ENCODE results near the gene ZNF736.

DNA sequence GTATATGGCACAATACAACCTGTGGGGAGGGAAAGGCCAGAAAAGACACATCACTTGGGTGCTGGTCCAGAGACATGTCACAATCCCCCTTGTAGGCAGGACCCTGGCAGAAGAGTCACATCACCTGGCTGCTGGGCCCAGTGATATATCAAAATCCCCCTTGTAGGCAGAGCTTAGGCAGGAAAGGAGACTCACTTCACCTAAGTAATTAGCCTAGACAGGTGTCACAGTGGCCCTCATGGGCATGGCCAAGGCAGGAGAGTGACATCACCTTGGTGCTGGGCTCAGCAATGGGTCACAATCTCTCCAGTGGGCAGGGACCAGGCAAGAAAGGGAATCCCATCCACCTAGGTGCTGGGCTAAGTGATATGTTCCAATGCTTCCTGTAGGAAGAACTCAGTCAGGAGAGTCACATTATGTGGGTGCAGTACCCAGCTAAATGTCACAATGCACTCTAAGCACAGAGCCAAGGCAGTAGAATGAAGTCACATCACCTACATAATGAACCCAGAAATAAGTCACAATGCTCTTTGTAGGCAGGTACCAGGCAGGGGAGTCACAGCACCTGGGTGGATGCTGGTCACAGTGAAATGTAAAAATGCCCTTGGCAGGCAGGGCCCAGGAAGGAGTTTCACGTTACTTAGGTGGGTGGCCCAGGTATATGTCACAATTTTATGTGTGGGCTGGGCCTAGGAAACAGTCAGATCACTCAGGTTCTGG is 18.9 kb upstream of the ZNF736 start:
- TF ChIP-seq POLR2A (IDR thresholded peaks at IDR 0.05; ENCODE audit: low read length), result no peak
- no peak for TF ChIP-seq GATA1 (IDR thresholded peaks at IDR 0.05; ENCODE audit: low read depth, low read length)
